Muscle of leg (tissue), 11 donors: ENCODE data around the gene ZNF584. TPM values are rescaled to one million over a fixed set of nuclear protein-coding genes. Genes with fewer than 3 reads are reported as not detected.
"Not testable (repeated sequence)": the region's sequence is repeated elsewhere in the genome, so short reads cannot be mapped to it uniquely, and the experiment has no call there.

ENCODE experiments used
- DNase-seq: peaks from one replicate; pipeline ENCODE4 v3.0.0; 2013
- H3K27ac ChIP-seq: one replicate; pipeline ENCODE4 v1.5.1; 2013; ENCODE audit warnings: mild to moderate bottlenecking, low read length, control low read depth
- H3K27me3 ChIP-seq: one replicate; pipeline ENCODE4 v1.6.1; 2013; ENCODE audit warnings: low read length; ENCODE audit not compliant: control insufficient read depth, insufficient read depth
- H3K36me3 ChIP-seq: one replicate; pipeline ENCODE4 v1.6.1; 2013; ENCODE audit warnings: low read length; ENCODE audit not compliant: control insufficient read depth, insufficient read depth
- H3K4me1 ChIP-seq: one replicate; pipeline ENCODE4 v1.6.1; 2013; ENCODE audit warnings: low read length; ENCODE audit not compliant: control insufficient read depth, insufficient read depth
- H3K4me3 ChIP-seq: one replicate; pipeline ENCODE4 v1.5.1; 2013; ENCODE audit warnings: low read length, control low read depth
- H3K9me3 ChIP-seq: replicated peaks from 2 replicates; pipeline ENCODE4 v1.6.1; 2013; ENCODE audit warnings: low read depth, low read length; ENCODE audit not compliant: control insufficient read depth
- WGBS: methylation state at CpG from one replicate; pipeline ENCODE4 v1.1.5; 2013; ENCODE audit warnings: missing lambda C conversion rate; ENCODE audit not compliant: insufficient coverage; 5-methylcytosine and 5-hydroxymethylcytosine counted together
- polyA plus RNA-seq, 8 donors: library from polyadenylated mRNA; unstranded; fragments of 120-200 nt; gene quantifications; one replicate each; pipeline versions ENCODE4 v1.2.1 to v1.2.3, GENCODE V29; 2013; ENCODE audit warnings: inconsistent platforms in 1 of 8, low replicate concordance in 1 of 8; ENCODE audit not compliant: insufficient read length in 8 of 8, insufficient read depth in 1 of 8
- total RNA-seq: library from RNA; stranded (reverse); fragments of 120-200 nt; gene quantifications from one replicate; pipeline ENCODE4 v1.2.4, GENCODE V29; 2013

The ZNF584 gene
- total and polyA plus RNA-seq, 9 donors: 4.7 to 7.9 (median 6.3) TPM

GRCh38 chr19:58372311-58373133 is 35.9 kb upstream of the ZNF584 start:
- peaks cover 4% of the 10 kb centered on the region for H3K36me3 ChIP-seq
- no peak for DNase-seq
- WGBS: 68% methylated on average over 14 of the region's 15 CpGs
- no peaks in the 10 kb centered on the region for H3K4me1 ChIP-seq
- no peaks in the 10 kb centered on the region for H3K9me3 ChIP-seq
- H3K27me3 ChIP-seq: no peaks in the 10 kb centered on the region
- H3K27ac ChIP-seq: no peak overlapping the region
- H3K4me3 ChIP-seq: no peak overlapping the region

- Histone ChIP-seq H3K36me3 (no peaks in the 10 kb centered on the region), H3K4me3 (no peak overlapping the region), H3K9me3 (no peaks in the 10 kb centered on the region), H3K27ac (no peak overlapping the region), H3K27me3 (no peaks in the 10 kb centered on the region), H3K4me1 (no peaks in the 10 kb centered on the region)
- WGBS: no CpG with 5 or more reads among the region's 4 CpGs
- no peak for DNase-seq
Measured at GRCh38 chr19:58374200-58374599, 34.2 kb upstream of the ZNF584 start.

- H3K4me3 ChIP-seq, H3K36me3 ChIP-seq, H3K27ac ChIP-seq, DNase-seq, H3K27me3 ChIP-seq, H3K9me3 ChIP-seq: not testable (repeated sequence)
- 82% methylated on average over 3 of the region's 7 CpGs for WGBS
- peaks cover 16% of the 10 kb centered on the region for H3K4me1 ChIP-seq
Measured at GRCh38 chr19:58376724-58377123, 31.7 kb upstream of the ZNF584 start.

- Histone ChIP-seq H3K4me3 (no peak overlapping the region), H3K9me3 (no peaks in the 10 kb centered on the region), H3K36me3 (no peaks in the 10 kb centered on the region), H3K4me1 (peaks cover 19% of the 10 kb centered on the region), H3K27ac (no peak overlapping the region), H3K27me3 (no peaks in the 10 kb centered on the region)
- WGBS: 88% methylated on average over 3 of the region's 6 CpGs
- DNase-seq: no peak
Measured at GRCh38 chr19:58379246-58379645, 29.2 kb upstream of the ZNF584 start.

GRCh38 chr19:58380037-58380661 is 28.3 kb upstream of the ZNF584 start:
- Histone ChIP-seq H3K27ac (peak overlapping the region; percentile 91), H3K27me3 (no peaks in the 10 kb centered on the region), H3K4me1 (peaks cover 20% of the 10 kb centered on the region), H3K36me3 (no peaks in the 10 kb centered on the region), H3K4me3 (peak overlapping the region; percentile 74), H3K9me3 (no peaks in the 10 kb centered on the region)
- 6% methylated on average over 22 of the region's 24 CpGs for WGBS
- DNase-seq: no peak

- WGBS: under 1% methylated on average over 81 of the region's 83 CpGs
- Histone ChIP-seq H3K4me3 (peak within 1 kb of the TSS; percentile 74), H3K36me3 (no peaks in the 10 kb centered on the region), H3K27ac (peak within 1 kb of the TSS; percentile 91), H3K27me3 (no peaks in the 10 kb centered on the region), H3K9me3 (no peaks in the 10 kb centered on the region), H3K4me1 (peaks cover 27% of the 10 kb centered on the region)
- peak; percentile 100 for DNase-seq
Measured at GRCh38 chr19:58380662-58381459, 27.6 kb upstream of the ZNF584 start, which contains the start of gene ZNF837. Gene ZNF837 (minus strand): TSS chr19:58381030. CDS start chr19:58369332, 11,698 bp downstream.

- peaks cover 34% of the 10 kb centered on the region for H3K4me1 ChIP-seq
- H3K4me3 ChIP-seq: peak overlapping the region; percentile 74
- H3K27ac ChIP-seq: peak overlapping the region; percentile 91
- no peaks in the 10 kb centered on the region for H3K9me3 ChIP-seq
- no peaks in the 10 kb centered on the region for H3K36me3 ChIP-seq
- 52% methylated on average over 16 of the region's 26 CpGs for WGBS
- DNase-seq: no peak
- H3K27me3 ChIP-seq: no peaks in the 10 kb centered on the region
Measured at GRCh38 chr19:58381460-58382212, 26.8 kb upstream of the ZNF584 start.

GRCh38 chr19:58382997-58383603 is 25.3 kb upstream of the ZNF584 start:
- H3K9me3 ChIP-seq: no peaks in the 10 kb centered on the region
- peaks cover 2% of the 10 kb centered on the region for H3K36me3 ChIP-seq
- H3K27me3 ChIP-seq: no peaks in the 10 kb centered on the region
- H3K4me1 ChIP-seq: peaks cover 40% of the 10 kb centered on the region
- H3K4me3 ChIP-seq: no peak overlapping the region
- WGBS: 84% methylated on average over 4 of the region's 6 CpGs
- no peak overlapping the region for H3K27ac ChIP-seq
- no peak for DNase-seq

GRCh38 chr19:58385313-58385890 is 23.0 kb upstream of the ZNF584 start:
- H3K27ac ChIP-seq: peak overlapping the region; percentile 98
- H3K4me1 ChIP-seq: peaks cover 31% of the 10 kb centered on the region
- no peaks in the 10 kb centered on the region for H3K9me3 ChIP-seq
- DNase-seq: no peak
- peak overlapping the region; percentile 79 for H3K4me3 ChIP-seq
- WGBS: 67% methylated on average over 8 of the region's 9 CpGs
- H3K36me3 ChIP-seq: peaks cover 13% of the 10 kb centered on the region
- H3K27me3 ChIP-seq: no peaks in the 10 kb centered on the region
